ENCODE measurements around the gene MRPS18A.
"Not testable (repeated sequence)": the region's sequence is repeated elsewhere in the genome, so short reads cannot be mapped to it uniquely, and the experiment has no call there.

MRPS18A gene

DNA sequence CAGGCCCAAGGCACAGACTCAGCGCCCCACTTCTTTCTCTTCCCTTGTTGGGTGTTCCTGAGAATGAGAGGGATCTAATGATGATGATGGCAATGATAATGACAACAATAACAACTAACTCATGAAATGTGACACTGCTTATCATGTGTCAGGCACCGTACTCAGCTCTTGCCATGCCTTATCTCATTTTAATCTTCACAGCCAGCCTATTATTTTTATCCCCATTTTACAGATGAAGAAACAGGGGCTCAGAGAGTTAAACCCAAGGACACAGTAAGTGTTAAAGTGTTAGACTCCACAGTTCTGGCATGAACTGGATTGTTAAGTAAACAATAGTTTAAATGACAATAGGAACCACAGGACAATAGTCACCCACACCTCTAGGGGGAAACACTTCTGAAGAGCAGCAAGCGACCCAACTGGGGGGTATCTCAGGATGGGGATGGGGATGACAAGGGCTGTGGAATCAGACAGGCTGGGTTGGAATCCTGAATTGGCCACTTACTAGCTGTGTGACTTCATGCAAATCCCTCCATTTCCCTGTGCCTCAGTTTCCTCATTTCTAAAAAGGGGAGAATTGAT lies 30.3 kb downstream of the MRPS18A start:
- H3K9me3 ChIP-seq (ENCODE audit: insufficient read depth, low read length) = peaks cover 7% of the 10 kb centered on the region; the same call in 1 of the 2 replicates
- H3K36me3 ChIP-seq (ENCODE audit: insufficient read depth, insufficient read length, low read length) = no peaks in the 10 kb centered on the region
- no peak overlapping the region for H3K9ac ChIP-seq (ENCODE audit: insufficient read length, low read depth)
- H3K27me3 ChIP-seq (ENCODE audit: insufficient read depth, insufficient read length) = no peaks in the 10 kb centered on the region
- H3K4me1 ChIP-seq (ENCODE audit: insufficient read depth, insufficient read length) = peaks cover 3% of the 10 kb centered on the region
- DNase-seq (ENCODE audit: low read depth, low spot score) = no peak
- no peak for TF ChIP-seq SUZ12 (IDR thresholded peaks at IDR 0.05; ENCODE audit: extremely low read depth, insufficient read depth, insufficient read length)
- TF ChIP-seq YY1 (IDR thresholded peaks at IDR 0.05; ENCODE audit: insufficient read depth, insufficient read length) = no peak
- no peak for TF ChIP-seq ZNF274 (IDR thresholded peaks at IDR 0.05; ENCODE audit: low read depth, low read length)
- no peak overlapping the region for H3K4me3 ChIP-seq (ENCODE audit: insufficient read length, low read depth)

DNA sequence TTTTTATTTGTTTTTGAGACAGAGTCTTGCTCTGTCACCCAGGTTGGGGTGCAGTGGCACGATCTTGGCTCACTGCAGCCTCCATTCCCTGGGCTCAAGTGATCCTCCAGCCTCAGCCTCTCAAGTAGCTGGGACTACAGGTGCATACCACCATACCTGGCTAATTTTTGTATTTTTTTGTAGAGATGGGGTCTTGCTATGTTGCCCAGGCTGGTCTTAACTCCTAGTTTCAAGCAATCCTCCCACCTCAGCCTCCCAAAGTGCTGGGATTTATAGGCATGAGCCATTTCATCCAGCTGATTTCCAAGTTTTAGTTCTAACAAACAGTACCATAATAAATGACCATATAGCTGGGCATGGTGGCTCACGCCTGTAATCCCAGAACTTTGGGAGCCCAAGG lies 34.8 kb downstream of the MRPS18A start:
- H3K36me3 ChIP-seq (ENCODE audit: insufficient read depth, insufficient read length, low read length); H3K27me3 ChIP-seq (ENCODE audit: insufficient read depth, insufficient read length); H3K4me1 ChIP-seq (ENCODE audit: insufficient read depth, insufficient read length); H3K9ac ChIP-seq (ENCODE audit: insufficient read length, low read depth); DNase-seq (ENCODE audit: low read depth, low spot score); H3K4me3 ChIP-seq (ENCODE audit: insufficient read length, low read depth); H3K9me3 ChIP-seq (ENCODE audit: insufficient read depth, low read length): not testable (repeated sequence)

DNA sequence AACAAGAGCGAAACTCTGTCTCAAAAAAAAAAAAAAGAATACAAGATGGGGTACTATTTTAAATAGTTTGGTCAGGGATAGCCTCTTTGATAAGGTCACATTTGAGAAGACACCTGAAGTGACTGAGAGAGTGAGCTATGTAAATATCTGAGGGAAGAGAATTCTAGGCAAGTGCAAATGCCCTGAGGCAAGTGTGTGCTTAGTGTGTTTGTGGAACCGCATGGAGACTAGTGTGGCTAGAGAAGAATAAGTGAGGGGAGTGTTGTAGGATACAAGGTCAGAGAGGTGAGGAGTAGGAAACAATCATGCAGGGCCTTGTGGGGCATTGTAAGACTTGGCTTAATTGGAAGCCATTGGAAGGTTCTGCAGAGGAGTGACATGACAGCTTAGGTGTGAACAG lies 39.3 kb downstream of the MRPS18A start:
- no peak overlapping the region for H3K9ac ChIP-seq (ENCODE audit: insufficient read length, low read depth)
- H3K9me3 ChIP-seq (ENCODE audit: insufficient read depth, low read length) = no peaks in the 10 kb centered on the region
- no peaks in the 10 kb centered on the region for H3K36me3 ChIP-seq (ENCODE audit: insufficient read depth, insufficient read length, low read length)
- no peak for DNase-seq (ENCODE audit: low read depth, low spot score)
- no peak for TF ChIP-seq ZNF274 (IDR thresholded peaks at IDR 0.05; ENCODE audit: low read depth, low read length)
- TF ChIP-seq SUZ12 (IDR thresholded peaks at IDR 0.05; ENCODE audit: extremely low read depth, insufficient read depth, insufficient read length) = no peak
- TF ChIP-seq YY1 (IDR thresholded peaks at IDR 0.05; ENCODE audit: insufficient read depth, insufficient read length) = no peak
- no peak overlapping the region for H3K4me3 ChIP-seq (ENCODE audit: insufficient read length, low read depth)
- H3K27me3 ChIP-seq (ENCODE audit: insufficient read depth, insufficient read length) = no peaks in the 10 kb centered on the region
- H3K4me1 ChIP-seq (ENCODE audit: insufficient read depth, insufficient read length) = no peaks in the 10 kb centered on the region

DNA sequence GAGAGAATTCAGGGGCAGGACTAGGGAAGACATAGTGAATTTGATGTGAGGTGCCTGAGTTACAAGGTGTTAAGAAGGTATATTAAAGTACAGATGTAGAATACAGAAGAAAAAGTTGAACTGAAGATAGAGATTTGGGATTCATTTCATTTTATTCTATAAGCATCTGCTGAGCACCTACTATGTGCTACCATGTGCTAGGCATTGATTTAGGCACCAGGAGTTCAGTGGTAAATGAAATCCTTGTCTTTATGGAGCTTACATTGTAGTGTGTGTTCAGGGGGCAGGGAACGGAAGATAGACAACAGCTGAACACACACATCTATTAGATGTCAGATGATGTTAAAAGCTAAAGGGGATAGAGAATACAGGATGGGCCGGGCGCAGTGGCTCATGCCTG lies 40.0 kb downstream of the MRPS18A start:
- peaks cover 1% of the 10 kb centered on the region for H3K36me3 ChIP-seq (ENCODE audit: insufficient read depth, insufficient read length, low read length)
- no peak overlapping the region for H3K4me3 ChIP-seq (ENCODE audit: insufficient read length, low read depth)
- H3K9me3 ChIP-seq (ENCODE audit: insufficient read depth, low read length) = no peaks in the 10 kb centered on the region
- H3K27me3 ChIP-seq (ENCODE audit: insufficient read depth, insufficient read length) = no peaks in the 10 kb centered on the region
- TF ChIP-seq ZNF274 (IDR thresholded peaks at IDR 0.05; ENCODE audit: low read depth, low read length) (no peak), YY1 (IDR thresholded peaks at IDR 0.05; ENCODE audit: insufficient read depth, insufficient read length) (no peak), SUZ12 (IDR thresholded peaks at IDR 0.05; ENCODE audit: extremely low read depth, insufficient read depth, insufficient read length) (no peak)
- H3K4me1 ChIP-seq (ENCODE audit: insufficient read depth, insufficient read length) = no peaks in the 10 kb centered on the region
- DNase-seq (ENCODE audit: low read depth, low spot score) = no peak
- H3K9ac ChIP-seq (ENCODE audit: insufficient read length, low read depth) = no peak overlapping the region

DNA sequence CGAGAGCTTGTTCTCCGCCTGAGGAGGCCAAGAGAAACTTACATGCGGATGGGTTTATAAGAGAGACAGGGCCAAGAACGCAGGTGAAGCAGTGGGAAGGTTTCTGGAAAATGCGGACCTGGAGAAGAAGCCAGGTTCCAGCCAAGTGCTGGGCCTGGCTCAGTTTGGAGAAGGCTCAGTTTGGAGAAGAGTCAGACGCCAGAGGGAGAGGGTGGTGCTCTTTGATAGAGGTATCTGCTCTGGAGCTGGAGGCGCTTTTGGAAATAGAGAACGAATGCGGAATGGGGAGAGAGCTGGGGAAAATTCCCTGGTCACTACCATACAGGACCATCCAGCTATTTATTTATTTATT lies 42.0 kb downstream of the MRPS18A start:
- peak overlapping the region; percentile 39 for H3K4me3 ChIP-seq (ENCODE audit: insufficient read length, low read depth)
- peaks cover 17% of the 10 kb centered on the region for H3K36me3 ChIP-seq (ENCODE audit: insufficient read depth, insufficient read length, low read length)
- H3K9me3 ChIP-seq (ENCODE audit: insufficient read depth, low read length) = no peaks in the 10 kb centered on the region

DNA sequence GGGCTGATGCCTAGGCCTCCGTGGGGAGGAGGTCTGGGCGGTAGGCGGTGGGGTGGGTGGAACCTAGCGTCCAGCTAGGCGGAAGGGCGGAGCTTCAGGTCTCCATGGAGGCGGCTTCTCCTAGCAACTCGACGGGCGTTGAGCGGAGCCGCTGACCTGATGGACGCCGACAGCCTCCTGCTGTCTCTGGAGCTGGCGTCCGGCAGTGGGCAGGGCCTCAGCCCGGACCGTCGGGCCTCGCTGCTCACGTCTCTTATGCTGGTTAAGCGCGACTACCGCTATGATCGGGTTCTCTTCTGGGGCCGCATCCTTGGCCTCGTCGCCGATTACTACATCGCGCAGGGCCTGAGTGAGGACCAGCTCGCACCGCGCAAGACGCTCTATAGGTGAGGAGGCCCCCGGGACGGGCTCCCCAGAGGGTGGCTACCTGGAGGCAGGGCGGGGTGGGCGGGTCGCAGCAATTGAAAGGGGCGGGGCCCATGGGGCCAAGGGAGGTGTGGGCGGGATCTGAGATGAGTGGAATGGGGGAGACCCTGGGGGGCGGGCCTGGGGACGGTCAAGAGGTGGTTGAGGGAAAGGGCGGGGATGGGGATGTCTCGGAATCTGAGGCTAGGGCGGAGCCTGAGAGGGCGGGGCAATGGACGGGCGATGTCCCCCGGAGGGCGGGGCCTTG lies 42.5 kb downstream of the MRPS18A start, which contains the start of gene RSPH9:
TSS of gene RSPH9 (plus strand) at position 97 of the 673 bp plus-strand sequence. CDS start at position 160, 63 bp downstream.
- no peak for DNase-seq (ENCODE audit: low read depth, low spot score)
- peak within 1 kb of the TSS; percentile 77 for H3K9ac ChIP-seq (ENCODE audit: insufficient read length, low read depth)
- H3K4me1 ChIP-seq (ENCODE audit: insufficient read depth, insufficient read length) = no peaks in the 10 kb centered on the region
- H3K4me3 ChIP-seq (ENCODE audit: insufficient read length, low read depth) = peak within 1 kb of the TSS; percentile 39
- H3K9me3 ChIP-seq (ENCODE audit: insufficient read depth, low read length) = no peaks in the 10 kb centered on the region
- no peaks in the 10 kb centered on the region for H3K27me3 ChIP-seq (ENCODE audit: insufficient read depth, insufficient read length)
- peaks cover 22% of the 10 kb centered on the region for H3K36me3 ChIP-seq (ENCODE audit: insufficient read depth, insufficient read length, low read length)
- no peak for TF ChIP-seq ZNF274 (IDR thresholded peaks at IDR 0.05; ENCODE audit: low read depth, low read length)
- TF ChIP-seq SUZ12 (IDR thresholded peaks at IDR 0.05; ENCODE audit: extremely low read depth, insufficient read depth, insufficient read length) = no peak
- no peak for TF ChIP-seq YY1 (IDR thresholded peaks at IDR 0.05; ENCODE audit: insufficient read depth, insufficient read length)

More for the DNA sequence above, 42.0 kb downstream of the MRPS18A start:
- TF ChIP-seq ZNF274 (IDR thresholded peaks at IDR 0.05; ENCODE audit: low read depth, low read length) (no peak), YY1 (IDR thresholded peaks at IDR 0.05; ENCODE audit: insufficient read depth, insufficient read length) (no peak), SUZ12 (IDR thresholded peaks at IDR 0.05; ENCODE audit: extremely low read depth, insufficient read depth, insufficient read length) (no peak)
- no peak for DNase-seq (ENCODE audit: low read depth, low spot score)
- Histone ChIP-seq H3K9ac (ENCODE audit: insufficient read length, low read depth) (peak overlapping the region; percentile 77), H3K4me1 (ENCODE audit: insufficient read depth, insufficient read length) (no peaks in the 10 kb centered on the region), H3K27me3 (ENCODE audit: insufficient read depth, insufficient read length) (no peaks in the 10 kb centered on the region)

DNA sequence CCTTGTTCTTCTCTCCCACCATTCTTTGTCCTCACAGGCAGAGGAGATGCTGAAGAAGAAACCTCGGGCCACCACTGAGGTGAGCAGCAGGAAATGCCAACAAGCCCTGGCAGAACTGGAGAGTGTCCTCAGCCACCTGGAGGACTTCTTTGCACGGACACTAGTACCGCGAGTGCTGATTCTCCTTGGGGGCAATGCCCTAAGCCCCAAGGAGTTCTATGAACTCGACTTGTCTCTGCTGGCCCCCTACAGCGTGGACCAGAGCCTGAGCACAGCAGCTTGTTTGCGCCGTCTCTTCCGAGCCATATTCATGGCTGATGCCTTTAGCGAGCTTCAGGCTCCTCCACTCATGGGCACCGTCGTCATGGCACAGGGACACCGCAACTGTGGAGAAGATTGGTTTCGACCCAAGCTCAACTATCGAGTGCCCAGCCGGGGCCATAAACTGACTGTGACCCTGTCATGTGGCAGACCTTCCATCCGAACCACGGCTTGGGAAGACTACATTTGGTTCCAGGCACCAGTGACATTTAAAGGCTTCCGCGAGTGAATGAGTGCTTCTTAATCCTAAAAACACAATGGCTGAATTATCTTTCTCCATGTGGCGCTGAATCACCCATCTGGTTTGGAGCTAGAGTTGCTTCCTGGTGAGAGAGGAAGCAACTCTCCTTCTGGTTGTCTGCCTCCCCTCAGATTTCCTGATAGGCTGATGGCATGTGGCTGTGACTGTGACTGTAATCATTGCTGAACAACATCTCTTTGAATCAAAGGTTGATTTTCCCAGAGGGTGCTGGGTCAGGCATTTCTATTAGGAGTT lies 47.4 kb downstream of the MRPS18A start:
- no peak for DNase-seq (ENCODE audit: low read depth, low spot score)
- TF ChIP-seq YY1 (IDR thresholded peaks at IDR 0.05; ENCODE audit: insufficient read depth, insufficient read length) (no peak), SUZ12 (IDR thresholded peaks at IDR 0.05; ENCODE audit: extremely low read depth, insufficient read depth, insufficient read length) (no peak), ZNF274 (IDR thresholded peaks at IDR 0.05; ENCODE audit: low read depth, low read length) (no peak)
- H3K4me1 ChIP-seq (ENCODE audit: insufficient read depth, insufficient read length) = peaks cover 3% of the 10 kb centered on the region
- no peaks in the 10 kb centered on the region for H3K9me3 ChIP-seq (ENCODE audit: insufficient read depth, low read length)
- H3K27me3 ChIP-seq (ENCODE audit: insufficient read depth, insufficient read length) = no peaks in the 10 kb centered on the region
- peaks cover 47% of the 10 kb centered on the region for H3K36me3 ChIP-seq (ENCODE audit: insufficient read depth, insufficient read length, low read length)
- H3K4me3 ChIP-seq (ENCODE audit: insufficient read length, low read depth) = no peak overlapping the region
- H3K9ac ChIP-seq (ENCODE audit: insufficient read length, low read depth) = no peak overlapping the region
